D721Med (cell line): ENCODE measurements around the gene OR6A2.

Experiments
- DNase-seq: peaks from one replicate; pipeline ENCODE4 v3.0.0; 2011; ENCODE audit warnings: low spot score; ENCODE audit not compliant: insufficient read length
- FAIRE-seq: peaks from 2 replicates; lab custom pipeline; 2011; peaks lifted over from hg19 to GRCh38; lab: Jason Lieb, UNC
- TF ChIP-seq, protein P1 (sequence below): IDR thresholded peaks from 2 replicates; pipeline ENCODE4 v1.5.1; 2012; ENCODE audit warnings: mild to moderate bottlenecking, control low read depth; ENCODE audit not compliant: insufficient read depth; ENCODE audit errors: missing control alignments

The OR6A2 gene

DNA sequence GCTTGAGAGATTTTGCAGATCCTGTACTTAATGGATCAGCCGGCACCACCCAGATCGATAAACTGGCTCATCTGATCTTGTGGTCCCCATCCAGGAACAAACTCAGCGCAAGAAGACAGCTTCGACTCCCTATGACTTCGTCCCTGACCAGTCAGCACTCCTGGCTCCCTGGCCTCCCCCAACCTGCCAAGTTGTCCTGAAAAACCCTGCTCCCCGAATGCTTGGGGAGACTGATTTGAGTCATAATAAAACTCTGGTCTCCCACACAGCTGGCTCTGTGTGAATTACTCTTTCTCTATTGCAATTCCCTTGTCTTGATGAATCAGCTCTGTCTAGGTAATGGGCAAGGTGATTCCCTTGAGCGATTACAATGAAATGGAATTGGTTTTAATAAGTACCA is 57.2 kb downstream of the OR6A2 start:
- DNase-seq: no peak
- FAIRE-seq: no peak
- TF ChIP-seq, protein P1, sequence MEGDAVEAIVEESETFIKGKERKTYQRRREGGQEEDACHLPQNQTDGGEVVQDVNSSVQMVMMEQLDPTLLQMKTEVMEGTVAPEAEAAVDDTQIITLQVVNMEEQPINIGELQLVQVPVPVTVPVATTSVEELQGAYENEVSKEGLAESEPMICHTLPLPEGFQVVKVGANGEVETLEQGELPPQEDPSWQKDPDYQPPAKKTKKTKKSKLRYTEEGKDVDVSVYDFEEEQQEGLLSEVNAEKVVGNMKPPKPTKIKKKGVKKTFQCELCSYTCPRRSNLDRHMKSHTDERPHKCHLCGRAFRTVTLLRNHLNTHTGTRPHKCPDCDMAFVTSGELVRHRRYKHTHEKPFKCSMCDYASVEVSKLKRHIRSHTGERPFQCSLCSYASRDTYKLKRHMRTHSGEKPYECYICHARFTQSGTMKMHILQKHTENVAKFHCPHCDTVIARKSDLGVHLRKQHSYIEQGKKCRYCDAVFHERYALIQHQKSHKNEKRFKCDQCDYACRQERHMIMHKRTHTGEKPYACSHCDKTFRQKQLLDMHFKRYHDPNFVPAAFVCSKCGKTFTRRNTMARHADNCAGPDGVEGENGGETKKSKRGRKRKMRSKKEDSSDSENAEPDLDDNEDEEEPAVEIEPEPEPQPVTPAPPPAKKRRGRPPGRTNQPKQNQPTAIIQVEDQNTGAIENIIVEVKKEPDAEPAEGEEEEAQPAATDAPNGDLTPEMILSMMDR: no peak
